Activated CD4-positive, alpha-beta memory T cell treated with anti-CD3 and anti-CD28 coated beads for 36 hours (primary cell): ENCODE results near the gene ZNF211. TPM values are rescaled to one million over a fixed set of nuclear protein-coding genes. Genes with fewer than 3 reads are reported as not detected.
A peak's percentile ranks its signal among the peaks of the same experiment; 100 is the strongest.

ENCODE experiments used
- CTCF ChIA-PET: fragments of 350-600 bp; sonication (Branson Sonifier 250); formaldehyde crosslinking; loops from one replicate; lab custom pipeline; 2021; ENCODE audit warnings: antibody characterized with exemption, inconsistent platforms; lab: Charles Lee
- POLR2A ChIA-PET: fragments of 350-600 bp; sonication (Branson Sonifier 250); formaldehyde crosslinking; loops from one replicate; lab custom pipeline; 2021; ENCODE audit warnings: antibody characterized with exemption; lab: Charles Lee
- DNase-seq: peaks from one replicate; pipeline ENCODE4 v3.0.0-alpha.2; 2020
- H3K27ac Mint-ChIP-seq: one replicate; pipeline ENCODE4 v1.8.0; 2021; ENCODE audit warnings: mixed read lengths
- H3K27me3 Mint-ChIP-seq: one replicate; pipeline ENCODE4 v1.8.0; 2021; ENCODE audit warnings: mixed read lengths
- H3K36me3 Mint-ChIP-seq: one replicate; pipeline ENCODE4 v1.8.0; 2021; ENCODE audit warnings: mixed read lengths
- H3K4me1 Mint-ChIP-seq: one replicate; pipeline ENCODE4 v1.8.0; 2021; ENCODE audit warnings: low read depth, mixed read lengths
- H3K4me3 Mint-ChIP-seq: one replicate; pipeline ENCODE4 v1.8.0; 2021; ENCODE audit warnings: mild to moderate bottlenecking, mixed read lengths
- H3K9me3 Mint-ChIP-seq: one replicate; pipeline ENCODE4 v1.8.0; 2021; ENCODE audit warnings: mixed read lengths
- intact Hi-C: fragments of 100-400 bp; cut with micrococcal nuclease; formaldehyde crosslinking; loops from one replicate; pipeline ENCODE4 v1.15.1; 2023
- total RNA-seq, 2 experiments: library from RNA; stranded (reverse); gene quantifications; one replicate each; pipeline ENCODE4 v1.2.3, GENCODE V29; 2021

ZNF211 gene
- total RNA-seq, 2 experiments from 2014 or later = 8.2 to 8.3 TPM

DNA sequence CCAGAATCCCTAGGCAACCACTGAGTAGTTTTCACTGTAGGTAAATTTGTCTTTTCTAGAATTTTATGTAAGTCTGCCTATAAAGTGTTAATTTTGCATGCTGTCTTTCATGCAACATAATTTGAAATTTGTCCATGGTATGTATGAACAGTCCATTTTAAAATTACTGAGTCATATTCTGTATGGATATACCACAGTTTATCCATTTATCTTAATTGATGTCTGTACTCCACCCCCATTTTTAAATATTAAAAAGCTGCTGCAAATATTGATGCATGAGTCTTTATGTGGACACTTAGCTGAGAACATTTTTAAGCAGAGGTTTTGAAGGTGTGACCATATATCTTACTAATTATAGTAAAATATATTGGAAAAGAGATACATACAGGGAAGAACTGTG is 9.9 kb upstream of the ZNF211 start:
- Mint-ChIP-seq H3K27ac (no peak overlapping the region), H3K36me3 (peaks cover 65% of the 10 kb centered on the region), H3K9me3 (peaks cover 90% of the 10 kb centered on the region), H3K4me3 (no peak overlapping the region), H3K4me1 (no peaks in the 10 kb centered on the region), H3K27me3 (no peaks in the 10 kb centered on the region)
- ChIA-PET POLR2A (no interaction called here), CTCF (no interaction called here)
- no peak for DNase-seq
- intact Hi-C loops = no loop called here

DNA sequence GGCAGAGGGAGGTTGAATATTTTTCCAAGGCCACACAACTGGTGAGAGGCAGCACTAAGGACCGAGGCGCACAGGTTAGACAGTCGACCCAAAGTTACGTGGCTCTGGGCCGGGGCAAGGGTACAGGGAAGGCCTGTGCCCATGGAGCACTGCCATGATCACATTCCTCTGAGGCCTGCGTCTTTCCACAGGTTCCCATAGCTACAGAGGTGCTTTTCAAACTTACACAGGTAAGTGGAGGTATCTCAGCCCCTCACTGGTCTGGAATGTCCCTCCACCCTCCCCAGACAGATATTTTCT is 814 bp downstream of the ZNF211 start:
- Mint-ChIP-seq H3K4me1 (peaks cover 20% of the 10 kb centered on the region), H3K27ac (no peak overlapping the region), H3K4me3 (peak overlapping the region; percentile 84), H3K36me3 (peaks cover 50% of the 10 kb centered on the region), H3K27me3 (no peaks in the 10 kb centered on the region), H3K9me3 (peaks cover 41% of the 10 kb centered on the region)
- no peak for DNase-seq
- POLR2A ChIA-PET = interaction anchor here (1.5 kb wide), 1 partner anchor 20 kb away, joined by 6 read pairs; the partner anchor contains the start of gene ZNF134
- CTCF ChIA-PET = interaction anchor here (2.3 kb wide), 1 partner anchor 48 kb away, joined by 10 read pairs; the partner anchor contains the start of gene ZNF551
- intact Hi-C loops = loop anchor here (1.0 to 5.0 kb wide), 5 partner anchors 19 to 94 kb away; partner anchors contain the start of genes ZNF134, ZNF416, ZNF530 and ZNF551

DNA sequence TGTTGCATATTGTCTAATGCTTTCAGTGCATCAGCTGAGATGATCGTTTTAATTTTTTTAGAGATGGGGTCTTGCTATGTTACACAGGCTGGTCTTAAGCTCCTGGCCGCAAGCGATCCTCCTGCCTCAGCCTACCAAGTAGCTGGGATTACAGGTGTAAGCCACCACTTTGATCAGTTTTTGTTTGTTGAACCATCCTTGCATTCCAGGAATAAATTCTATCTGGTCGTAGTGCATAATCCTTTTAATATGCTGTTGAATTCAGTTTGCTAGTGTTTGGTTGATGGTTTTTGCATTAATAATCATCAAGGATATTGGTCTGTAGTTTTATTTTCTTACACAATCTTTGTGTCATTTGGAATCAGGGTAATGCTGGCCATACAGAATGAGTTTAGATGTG is 4.4 kb downstream of the ZNF211 start:
- peaks cover 68% of the 10 kb centered on the region for H3K9me3 Mint-ChIP-seq
- CTCF ChIA-PET = no interaction called here

DNA sequence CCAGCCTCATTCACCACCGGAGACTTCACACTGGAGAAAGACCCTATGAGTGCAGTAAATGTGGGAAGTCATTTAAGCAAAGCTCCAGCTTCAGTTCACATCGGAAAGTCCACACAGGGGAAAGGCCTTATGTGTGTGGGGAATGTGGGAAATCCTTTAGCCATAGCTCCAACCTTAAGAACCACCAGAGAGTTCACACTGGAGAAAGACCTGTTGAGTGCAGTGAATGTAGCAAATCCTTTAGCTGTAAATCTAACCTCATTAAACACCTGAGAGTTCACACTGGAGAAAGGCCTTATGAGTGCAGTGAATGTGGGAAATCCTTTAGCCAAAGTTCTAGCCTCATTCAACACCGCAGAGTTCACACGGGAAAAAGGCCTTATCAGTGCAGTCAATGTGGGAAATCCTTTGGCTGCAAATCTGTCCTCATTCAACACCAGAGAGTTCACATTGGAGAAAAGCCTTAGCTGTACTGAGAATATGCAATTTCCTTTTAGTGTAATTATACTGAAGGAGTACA is 8.8 kb downstream of the ZNF211 start:
- Mint-ChIP-seq H3K36me3 (peaks cover 74% of the 10 kb centered on the region), H3K27me3 (no peaks in the 10 kb centered on the region), H3K4me1 (no peaks in the 10 kb centered on the region), H3K27ac (no peak overlapping the region), H3K4me3 (no peak overlapping the region), H3K9me3 (peaks cover 87% of the 10 kb centered on the region)
- no peak for DNase-seq
- intact Hi-C loops = no loop called here
- POLR2A ChIA-PET = no interaction called here
- CTCF ChIA-PET = no interaction called here

More for the DNA sequence above, 4.4 kb downstream of the ZNF211 start:
- POLR2A ChIA-PET = no interaction called here
- Mint-ChIP-seq H3K27ac (no peak overlapping the region), H3K36me3 (peaks cover 77% of the 10 kb centered on the region), H3K4me3 (no peak overlapping the region), H3K27me3 (no peaks in the 10 kb centered on the region), H3K4me1 (peaks cover 20% of the 10 kb centered on the region)
- no peak for DNase-seq
- intact Hi-C loops = no loop called here

DNA sequence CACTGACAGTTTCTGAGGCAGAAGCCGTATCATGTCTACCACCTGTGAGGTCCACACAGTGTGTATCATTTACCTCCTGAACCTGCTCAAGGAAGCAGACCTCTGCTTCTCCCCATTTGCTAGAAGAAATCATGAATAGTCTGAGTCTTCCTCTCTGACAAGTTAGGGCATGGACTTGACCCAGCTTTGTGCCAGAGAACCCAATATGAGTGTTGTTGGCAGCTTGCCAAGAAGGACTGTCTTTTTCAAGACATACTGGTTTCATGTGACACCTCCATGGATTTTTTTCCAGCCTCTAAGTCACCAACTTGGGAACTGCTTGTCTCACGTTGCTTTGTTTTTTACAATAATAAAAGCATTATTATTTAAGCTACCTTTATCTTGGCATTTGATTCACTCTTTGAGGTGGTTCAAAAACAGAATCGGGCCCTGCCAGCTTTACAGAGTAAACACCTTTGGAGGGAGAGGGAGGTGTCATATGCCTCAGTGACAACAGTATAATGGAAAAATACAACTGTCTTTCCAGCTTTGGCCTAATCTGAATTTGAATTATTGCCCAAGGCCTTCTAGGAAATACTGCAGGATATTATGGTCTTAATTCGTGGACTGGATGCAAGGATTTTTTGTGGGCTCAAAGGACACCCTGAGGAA is 9.6 kb downstream of the ZNF211 start:
- ChIA-PET CTCF (no interaction called here), POLR2A (no interaction called here)
- Mint-ChIP-seq H3K36me3 (peaks cover 68% of the 10 kb centered on the region), H3K27me3 (no peaks in the 10 kb centered on the region), H3K4me1 (no peaks in the 10 kb centered on the region), H3K4me3 (no peak overlapping the region), H3K9me3 (peaks cover 86% of the 10 kb centered on the region), H3K27ac (no peak overlapping the region)
- intact Hi-C loops = no loop called here
- no peak for DNase-seq

DNA sequence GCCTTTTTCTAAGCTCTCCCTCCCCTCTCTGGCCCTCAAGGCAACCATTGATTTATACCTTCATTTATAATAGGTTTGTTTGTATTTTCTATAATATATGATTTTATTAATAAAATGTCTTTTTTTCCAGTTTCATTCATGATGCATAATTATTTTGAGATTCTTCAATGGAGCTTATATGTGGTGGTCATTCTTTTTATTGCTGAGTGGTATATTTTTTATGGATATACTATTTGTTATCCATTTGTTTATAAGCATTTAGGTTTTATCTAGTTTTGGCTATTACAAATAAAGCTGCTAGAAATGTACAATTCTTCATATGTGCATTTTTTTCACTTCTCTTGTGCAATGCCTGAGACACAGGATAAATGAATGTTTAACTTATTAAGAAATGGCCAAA is 10.8 kb downstream of the ZNF211 start:
- Mint-ChIP-seq H3K27ac (no peak overlapping the region), H3K36me3 (peaks cover 61% of the 10 kb centered on the region), H3K27me3 (no peaks in the 10 kb centered on the region), H3K4me3 (no peak overlapping the region), H3K4me1 (no peaks in the 10 kb centered on the region), H3K9me3 (peaks cover 87% of the 10 kb centered on the region)
- CTCF ChIA-PET = no interaction called here
- intact Hi-C loops = no loop called here
- DNase-seq = no peak
- POLR2A ChIA-PET = no interaction called here

DNA sequence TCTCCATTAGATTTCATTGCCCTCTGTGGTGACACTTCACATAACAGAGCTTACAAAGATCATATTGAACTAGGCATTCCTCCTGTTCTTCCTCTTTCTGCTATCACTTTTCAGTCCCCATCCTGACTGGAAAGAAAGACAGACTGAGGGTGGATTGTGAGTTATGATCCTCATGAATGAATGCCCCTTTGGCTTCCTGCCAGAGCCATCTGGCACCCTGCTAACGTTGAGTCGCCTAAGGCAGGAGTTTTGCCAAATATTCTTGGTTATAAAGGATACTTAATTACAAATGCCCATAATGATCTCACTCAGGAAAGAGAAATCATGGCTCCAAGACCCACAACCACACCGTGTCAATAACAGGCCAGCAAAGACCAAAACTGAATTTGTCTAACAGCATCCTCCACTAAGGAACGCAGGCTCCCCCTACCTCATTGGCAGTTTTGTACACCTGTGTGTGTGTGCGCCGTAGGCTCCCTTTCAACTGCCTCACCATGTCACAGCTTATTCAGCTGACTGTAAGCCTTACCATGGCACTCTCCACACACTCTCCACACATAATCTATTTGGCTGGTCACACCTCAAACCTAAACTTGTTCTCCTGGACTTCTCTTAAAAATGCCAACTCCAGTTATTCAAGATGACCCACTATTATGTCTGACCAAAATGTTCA is 15.5 kb downstream of the ZNF211 start:
- Mint-ChIP-seq H3K27ac (no peak overlapping the region), H3K4me1 (peaks cover 6% of the 10 kb centered on the region), H3K36me3 (peaks cover 35% of the 10 kb centered on the region), H3K27me3 (peaks cover 7% of the 10 kb centered on the region), H3K9me3 (peaks cover 69% of the 10 kb centered on the region), H3K4me3 (no peak overlapping the region)
- POLR2A ChIA-PET = no interaction called here
- no peak for DNase-seq
- intact Hi-C loops = no loop called here
- CTCF ChIA-PET = no interaction called here

DNA sequence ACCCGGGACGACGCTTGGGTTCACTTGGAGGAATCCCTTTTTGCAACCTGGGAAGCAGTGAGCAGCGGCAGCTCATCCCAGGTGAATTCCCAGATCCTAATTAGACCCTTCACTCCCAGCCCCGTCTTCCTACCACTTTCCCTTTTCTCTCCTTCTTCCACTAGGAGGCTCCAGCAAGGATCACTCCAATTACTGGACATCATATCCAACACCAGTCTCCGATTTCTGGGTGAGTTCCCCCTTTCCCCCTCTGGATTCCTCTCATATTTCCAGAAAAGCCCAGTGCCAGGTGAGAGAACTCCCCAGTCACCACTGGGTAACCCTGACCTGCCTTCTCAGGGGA is 18.7 kb downstream of the ZNF211 start:
- POLR2A ChIA-PET = no interaction called here
- Mint-ChIP-seq H3K27me3 (peaks cover 26% of the 10 kb centered on the region), H3K4me1 (peaks cover 6% of the 10 kb centered on the region), H3K36me3 (peaks cover 33% of the 10 kb centered on the region), H3K4me3 (no peak overlapping the region), H3K27ac (no peak overlapping the region), H3K9me3 (peaks cover 72% of the 10 kb centered on the region)
- CTCF ChIA-PET = no interaction called here
- DNase-seq = no peak
- intact Hi-C loops = no loop called here

DNA sequence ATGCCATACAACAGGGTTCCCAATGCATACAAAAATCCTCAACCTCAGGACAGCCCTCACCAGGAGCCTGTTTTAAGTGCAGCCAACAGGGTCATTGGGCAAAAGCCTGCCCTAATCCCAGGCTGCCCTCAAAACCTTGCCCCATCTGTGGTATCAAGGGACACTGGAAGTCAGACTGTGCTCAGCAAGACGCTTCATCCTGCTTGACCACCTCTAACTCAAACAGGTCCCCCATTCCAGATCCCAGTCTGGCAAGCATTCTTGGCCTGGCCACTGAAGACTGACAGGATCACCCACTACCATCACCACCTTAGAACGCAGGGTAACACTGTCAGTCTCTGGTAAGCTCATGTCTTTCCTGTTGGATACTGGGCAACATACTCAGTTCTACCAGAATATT is 20.7 kb downstream of the ZNF211 start:
- intact Hi-C loops = no loop called here
- Mint-ChIP-seq H3K4me1 (peaks cover 6% of the 10 kb centered on the region), H3K27ac (no peak overlapping the region), H3K4me3 (no peak overlapping the region), H3K9me3 (peaks cover 53% of the 10 kb centered on the region), H3K36me3 (peaks cover 29% of the 10 kb centered on the region), H3K27me3 (peaks cover 26% of the 10 kb centered on the region)
- ChIA-PET POLR2A (no interaction called here), CTCF (no interaction called here)
- no peak for DNase-seq

DNA sequence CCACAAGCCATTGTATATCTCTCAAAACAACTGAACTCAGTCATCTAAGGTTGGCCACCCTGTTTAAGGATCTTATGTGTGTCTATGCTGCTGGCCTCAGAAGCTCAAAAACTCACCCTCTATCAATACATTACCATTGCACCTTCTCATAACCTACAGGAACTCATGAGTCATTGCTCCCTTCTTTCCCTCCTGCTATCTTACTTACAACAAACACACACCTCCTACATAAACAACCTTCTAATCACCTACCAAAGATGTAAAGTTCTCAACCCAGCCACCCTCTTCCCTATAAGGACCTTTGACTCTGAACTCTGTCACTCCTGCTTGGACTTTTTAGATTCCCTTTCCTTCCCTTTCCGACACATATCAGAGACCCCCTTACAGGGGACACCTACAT is 22.5 kb downstream of the ZNF211 start:
- Mint-ChIP-seq H3K27me3 (peaks cover 31% of the 10 kb centered on the region), H3K9me3 (peaks cover 43% of the 10 kb centered on the region), H3K27ac (no peak overlapping the region), H3K4me3 (no peak overlapping the region), H3K4me1 (peaks cover 6% of the 10 kb centered on the region), H3K36me3 (peaks cover 26% of the 10 kb centered on the region)
- CTCF ChIA-PET = no interaction called here
- DNase-seq = no peak
- POLR2A ChIA-PET = interaction anchor here (0.8 kb wide), 1 partner anchor 347 kb away, joined by 3 read pairs; the partner anchor contains the start of gene ZNF606
- intact Hi-C loops = no loop called here

GRCh38 chr19:57656346-57656745 is 23.4 kb downstream of the ZNF211 start:
- Mint-ChIP-seq H3K4me1 (peaks cover 5% of the 10 kb centered on the region), H3K27me3 (peaks cover 35% of the 10 kb centered on the region), H3K36me3 (peaks cover 24% of the 10 kb centered on the region)

GRCh38 chr19:57664269-57665127 is 31.5 kb downstream of the ZNF211 start:
- DNase-seq = peak; percentile 18
- Mint-ChIP-seq H3K9me3 (no peaks in the 10 kb centered on the region), H3K27ac (no peak overlapping the region), H3K4me1 (peaks cover 6% of the 10 kb centered on the region), H3K27me3 (peaks cover 16% of the 10 kb centered on the region), H3K36me3 (no peaks in the 10 kb centered on the region), H3K4me3 (peak overlapping the region; percentile 57)
- ChIA-PET CTCF (interaction anchor here (0.8 kb wide), 1 partner anchor 17 kb away, joined by 3 read pairs; the partner anchor contains the start of gene ZNF551), POLR2A (no interaction called here)
- intact Hi-C loops = no loop called here

More at GRCh38 chr19:57656346-57656745, 23.4 kb downstream of the ZNF211 start:
- ChIA-PET CTCF (no interaction called here), POLR2A (no interaction called here)
- Mint-ChIP-seq H3K9me3 (peaks cover 41% of the 10 kb centered on the region), H3K4me3 (no peak overlapping the region), H3K27ac (no peak overlapping the region)
- no peak for DNase-seq
- intact Hi-C loops = no loop called here
